Trophoblast cell (in vitro differentiated cells and primary cell): ENCODE measurements around the gene ZXDC.

Experiments
- DNase-seq, 2 donors: peaks; one replicate each; pipeline ENCODE4 v3.0.0-alpha.2; 2016
- H2AFZ ChIP-seq: 2 replicates; pipeline ENCODE4 v1.6.1; 2013; ENCODE audit warnings: low read length, moderate library complexity, mild to moderate bottlenecking; ENCODE audit not compliant: insufficient read depth, poor library complexity
- H2AK5ac ChIP-seq: 2 replicates; pipeline ENCODE4 v1.6.1; 2013; ENCODE audit warnings: mild to moderate bottlenecking, low read length
- H2BK120ac ChIP-seq: 2 replicates; pipeline ENCODE4 v1.6.1; 2013; ENCODE audit warnings: low read length, mild to moderate bottlenecking, moderate library complexity; ENCODE audit not compliant: insufficient read depth, poor library complexity
- H2BK12ac ChIP-seq: 2 replicates; pipeline ENCODE4 v1.6.1; 2013; ENCODE audit warnings: mild to moderate bottlenecking, low read length, moderate library complexity
- H2BK5ac ChIP-seq: 2 replicates; pipeline ENCODE4 v1.6.1; 2013; ENCODE audit warnings: low read length, low read depth, moderate library complexity, mild to moderate bottlenecking; ENCODE audit not compliant: poor library complexity
- H3K14ac ChIP-seq: 2 replicates; pipeline ENCODE4 v1.6.1; 2013; ENCODE audit warnings: mild to moderate bottlenecking, low read length
- H3K18ac ChIP-seq: 2 replicates; pipeline ENCODE4 v1.6.1; 2013; ENCODE audit warnings: mild to moderate bottlenecking, low read length
- H3K23ac ChIP-seq: 2 replicates; pipeline ENCODE4 v1.6.1; 2013; ENCODE audit warnings: low read length
- H3K27ac ChIP-seq: 2 replicates; pipeline ENCODE4 v1.5.1; 2013; ENCODE audit warnings: low read depth, mild to moderate bottlenecking, inconsistent platforms, low read length, moderate library complexity
- H3K27me3 ChIP-seq: 2 replicates; pipeline ENCODE4 v1.6.1; 2013; ENCODE audit warnings: inconsistent platforms, mild to moderate bottlenecking, low read length, moderate library complexity; ENCODE audit not compliant: insufficient read depth
- H3K36me3 ChIP-seq, 2 experiments: 1 replicate in 1 of 2; 2 replicates in 1 of 2; pipeline ENCODE4 v1.6.1; 2013; ENCODE audit warnings: low read length in 2 of 2, mild to moderate bottlenecking in 2 of 2, moderate library complexity in 1 of 2; ENCODE audit not compliant: insufficient read depth in 2 of 2, control insufficient read depth in 1 of 2
- H3K4ac ChIP-seq: 2 replicates; pipeline ENCODE4 v1.6.1; 2013; ENCODE audit warnings: low read depth, mild to moderate bottlenecking, low read length, moderate library complexity
- H3K4me1 ChIP-seq, 2 experiments: 1 replicate in 1 of 2; 2 replicates in 1 of 2; pipeline ENCODE4 v1.6.1; 2013; ENCODE audit warnings: low read length in 2 of 2, mild to moderate bottlenecking in 2 of 2, moderate library complexity in 1 of 2; ENCODE audit not compliant: insufficient read depth in 2 of 2, control insufficient read depth in 1 of 2
- H3K4me2 ChIP-seq: 2 replicates; pipeline ENCODE4 v1.6.1; 2013; ENCODE audit warnings: inconsistent platforms, mild to moderate bottlenecking, low read length, moderate library complexity
- H3K4me3 ChIP-seq: 2 replicates; pipeline ENCODE4 v1.5.1; 2013; ENCODE audit warnings: mild to moderate bottlenecking, low read depth, low read length, inconsistent platforms
- H3K79me1 ChIP-seq: one replicate; pipeline ENCODE4 v1.6.1; 2013; ENCODE audit warnings: low read length
- H3K79me2 ChIP-seq: 2 replicates; pipeline ENCODE4 v1.6.1; 2013; ENCODE audit warnings: low read length, mild to moderate bottlenecking; ENCODE audit not compliant: control insufficient read depth, insufficient read depth, poor library complexity
- H3K9ac ChIP-seq: 2 replicates; pipeline ENCODE4 v1.6.1; 2013; ENCODE audit warnings: mild to moderate bottlenecking, low read length
- H3K9me3 ChIP-seq: 2 replicates; pipeline ENCODE4 v1.6.1; 2013; ENCODE audit warnings: low read depth, mild to moderate bottlenecking, control low read depth, inconsistent platforms, low read length; ENCODE audit not compliant: insufficient read depth
- H4K12ac ChIP-seq: 2 replicates; pipeline ENCODE4 v1.6.1; 2013; ENCODE audit warnings: low read depth, mild to moderate bottlenecking, low read length, moderate library complexity
- H4K8ac ChIP-seq: 2 replicates; pipeline ENCODE4 v1.6.1; 2013; ENCODE audit warnings: low read depth, mild to moderate bottlenecking, low read length, moderate library complexity
- H4K91ac ChIP-seq: one replicate; pipeline ENCODE4 v1.6.1; 2013; ENCODE audit warnings: low read depth, mild to moderate bottlenecking, low read length, moderate library complexity
- WGBS: extraction: QIAGEN DNeasy Blood & Tissue Kit; methylation state at CpG from one replicate; pipeline ENCODE4 v1.1.7; 2013; ENCODE audit warnings: missing lambda C conversion rate; ENCODE audit not compliant: insufficient read length, insufficient coverage; ENCODE audit errors: extremely low coverage; 5-methylcytosine and 5-hydroxymethylcytosine counted together

The ZXDC gene

GRCh38 chr3:126494970-126495230 lies 19.2 kb upstream of the ZXDC start:
- H3K79me2 ChIP-seq: no peaks in the 10 kb centered on the region
- no peak overlapping the region for H3K23ac ChIP-seq
- H2AFZ ChIP-seq: no peak overlapping the region
- no peak overlapping the region for H3K4me3 ChIP-seq
- H3K18ac ChIP-seq: no peak overlapping the region
- peaks cover 0 to 1% of the 10 kb centered on the region in 2 experiments for H3K4me1 ChIP-seq
- H3K4me2 ChIP-seq: no peak overlapping the region
- no peak overlapping the region for H4K12ac ChIP-seq
- H3K27ac ChIP-seq: no peak overlapping the region
- H3K14ac ChIP-seq: no peak overlapping the region
- H3K27me3 ChIP-seq: no peaks in the 10 kb centered on the region
- no peak overlapping the region for H2BK5ac ChIP-seq
- no peak overlapping the region for H4K91ac ChIP-seq
- H2AK5ac ChIP-seq: no peak overlapping the region
- H3K36me3 ChIP-seq: no peaks in the 10 kb centered on the region
- H3K9ac ChIP-seq: no peak overlapping the region
- WGBS: 100% methylated on average over 1 of the region's 6 CpGs
- no peak overlapping the region for H2BK12ac ChIP-seq
- no peaks in the 10 kb centered on the region for H3K79me1 ChIP-seq
- no peak for DNase-seq
- no peaks in the 10 kb centered on the region for H3K9me3 ChIP-seq
- H4K8ac ChIP-seq: no peak overlapping the region
- H3K4ac ChIP-seq: no peak overlapping the region
- no peak overlapping the region for H2BK120ac ChIP-seq

- H3K4me1 ChIP-seq: peaks cover 0 to 1% of the 10 kb centered on the region in 2 experiments
- no peak overlapping the region for H2BK5ac ChIP-seq
- no peak overlapping the region for H3K23ac ChIP-seq
- no peak overlapping the region for H3K18ac ChIP-seq
- H3K4me3 ChIP-seq: no peak overlapping the region
- H3K9ac ChIP-seq: no peak overlapping the region
- H3K36me3 ChIP-seq: no peaks in the 10 kb centered on the region
- WGBS: no CpG with 5 or more reads among the region's 12 CpGs
- H4K12ac ChIP-seq: no peak overlapping the region
- no peak overlapping the region for H2AK5ac ChIP-seq
- H3K9me3 ChIP-seq: no peaks in the 10 kb centered on the region
- no peak overlapping the region for H4K8ac ChIP-seq
- no peak overlapping the region for H2BK120ac ChIP-seq
- no peaks in the 10 kb centered on the region for H3K27me3 ChIP-seq
- no peaks in the 10 kb centered on the region for H3K79me2 ChIP-seq
- no peak overlapping the region for H4K91ac ChIP-seq
- no peak overlapping the region for H2AFZ ChIP-seq
- H3K79me1 ChIP-seq: no peaks in the 10 kb centered on the region
- H2BK12ac ChIP-seq: no peak overlapping the region
- no peak for DNase-seq
- H3K27ac ChIP-seq: no peak overlapping the region
- H3K4ac ChIP-seq: no peak overlapping the region
- H3K14ac ChIP-seq: no peak overlapping the region
- no peak overlapping the region for H3K4me2 ChIP-seq
Measured at GRCh38 chr3:126494204-126494969, 18.7 kb upstream of the ZXDC start.

- Histone ChIP-seq H3K79me2 (no peaks in the 10 kb centered on the region), H3K9ac (no peak overlapping the region), H3K36me3 (no peaks in the 10 kb centered on the region), H3K27ac (no peak overlapping the region), H2BK12ac (no peak overlapping the region), H3K79me1 (no peaks in the 10 kb centered on the region), H3K9me3 (no peaks in the 10 kb centered on the region), H4K91ac (no peak overlapping the region), H2AFZ (no peak overlapping the region), H3K27me3 (no peaks in the 10 kb centered on the region), H3K23ac (no peak overlapping the region), H3K18ac (no peak overlapping the region), H4K8ac (no peak overlapping the region), H2BK120ac (no peak overlapping the region), H2BK5ac (no peak overlapping the region), H4K12ac (no peak overlapping the region), H3K4me2 (no peak overlapping the region), H2AK5ac (no peak overlapping the region), H3K14ac (no peak overlapping the region), H3K4me1 (peaks cover 0 to 1% of the 10 kb centered on the region in 2 experiments), H3K4me3 (no peak overlapping the region), H3K4ac (no peak overlapping the region)
- no CpG with 5 or more reads among the region's 9 CpGs for WGBS
- DNase-seq: no peak
Measured at GRCh38 chr3:126493739-126494138, 18.0 kb upstream of the ZXDC start.

- Histone ChIP-seq H4K8ac (no peak overlapping the region), H2AFZ (no peak overlapping the region), H3K9ac (no peak overlapping the region), H3K23ac (no peak overlapping the region), H3K27me3 (no peaks in the 10 kb centered on the region), H3K4me2 (no peak overlapping the region), H3K9me3 (no peaks in the 10 kb centered on the region), H2BK5ac (no peak overlapping the region), H4K91ac (no peak overlapping the region), H3K4me3 (no peak overlapping the region), H4K12ac (no peak overlapping the region), H3K18ac (no peak overlapping the region), H2AK5ac (no peak overlapping the region), H3K4ac (no peak overlapping the region), H2BK12ac (no peak overlapping the region), H3K14ac (no peak overlapping the region), H3K79me2 (no peaks in the 10 kb centered on the region), H3K4me1 (peaks cover 0 to 1% of the 10 kb centered on the region in 2 experiments), H2BK120ac (no peak overlapping the region), H3K36me3 (no peaks in the 10 kb centered on the region), H3K27ac (no peak overlapping the region), H3K79me1 (no peaks in the 10 kb centered on the region)
- no CpG with 5 or more reads among the region's 14 CpGs for WGBS
- DNase-seq: no peak
Measured at GRCh38 chr3:126493051-126493450, 17.4 kb upstream of the ZXDC start.
